Peyer's patch (tissue), 4 donors: ENCODE results near the gene NEK6.

Source experiments
- CTCF ChIP-seq, 6 experiments: fragments of 450-650 bp in 4 of 6; fragments of 200-600 bp in 2 of 6; sonication (generic) in 1 of 6; IDR thresholded peaks; one replicate each; pipeline ENCODE4 v1.5.1; 2017 to 2019; ENCODE audit warnings: antibody characterized with exemption in 6 of 6, mild to moderate bottlenecking in 3 of 6, moderate library complexity in 1 of 6
- POLR2A ChIP-seq, 2 donors: fragments of 450-650 bp; IDR thresholded peaks; one replicate each; pipeline ENCODE4 v1.5.1; 2017; ENCODE audit warnings: antibody characterized with exemption in 2 of 2, mild to moderate bottlenecking in 2 of 2, moderate library complexity in 2 of 2

DNA sequence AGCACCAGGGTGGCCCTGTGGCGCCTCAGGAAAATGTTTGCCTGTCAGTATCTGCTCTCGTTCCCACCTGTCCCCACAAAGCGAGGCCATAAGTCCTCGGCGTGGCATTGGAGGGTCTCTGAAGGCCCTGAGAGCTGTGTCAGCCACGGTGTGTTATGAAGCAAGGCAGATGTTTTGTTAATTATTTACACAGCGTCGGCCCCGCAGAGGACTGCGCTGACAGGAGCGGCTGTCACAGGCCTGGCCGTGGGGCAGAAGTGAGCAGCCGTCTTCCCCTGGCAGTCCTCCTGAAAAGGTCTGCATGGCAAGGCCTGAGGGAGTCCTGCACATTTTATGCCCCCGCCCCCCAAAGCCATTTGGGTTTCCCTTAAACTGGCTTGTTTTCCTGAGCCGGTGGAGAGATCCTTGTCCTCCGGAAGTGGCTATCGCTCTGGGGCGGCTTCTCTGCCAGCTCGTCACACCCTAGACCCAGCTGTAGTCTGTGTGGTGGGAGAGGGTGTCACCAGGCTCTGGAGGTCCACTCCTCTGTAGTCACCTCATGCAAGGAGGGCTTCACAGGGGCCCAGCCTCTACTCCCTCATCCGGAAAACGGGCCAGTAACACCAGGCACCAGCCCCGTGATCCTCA lies 6.2 kb downstream of the NEK6 start:
- no peak for TF ChIP-seq CTCF (IDR thresholded peaks at IDR 0.05)
- TF ChIP-seq POLR2A (IDR thresholded peaks at IDR 0.05): no peak
